ENCODE data around the gene ERG28. TPM values are rescaled to one million over a fixed set of nuclear protein-coding genes. Genes with fewer than 3 reads are reported as not detected.

ERG28 gene
- polyA plus RNA-seq, 2 of the 4 experiments (the other 2 are of a cell fraction) = 18.8 to 23.4 TPM

GRCh38 chr14:75631453-75631831, 29.2 kb downstream of the ERG28 start:
- TF ChIP-seq POLR2A (IDR thresholded peaks at IDR 0.05; ENCODE audit: low read length) = no peak
- TF ChIP-seq PHF8 (IDR thresholded peaks at IDR 0.05; ENCODE audit: borderline replicate concordance, low read depth) = no peak
- TF ChIP-seq ATOH8 (CRISPR knock-in tag; IDR thresholded peaks at IDR 0.05; ENCODE audit: low read depth) = no peak
- TF ChIP-seq, protein P1, sequence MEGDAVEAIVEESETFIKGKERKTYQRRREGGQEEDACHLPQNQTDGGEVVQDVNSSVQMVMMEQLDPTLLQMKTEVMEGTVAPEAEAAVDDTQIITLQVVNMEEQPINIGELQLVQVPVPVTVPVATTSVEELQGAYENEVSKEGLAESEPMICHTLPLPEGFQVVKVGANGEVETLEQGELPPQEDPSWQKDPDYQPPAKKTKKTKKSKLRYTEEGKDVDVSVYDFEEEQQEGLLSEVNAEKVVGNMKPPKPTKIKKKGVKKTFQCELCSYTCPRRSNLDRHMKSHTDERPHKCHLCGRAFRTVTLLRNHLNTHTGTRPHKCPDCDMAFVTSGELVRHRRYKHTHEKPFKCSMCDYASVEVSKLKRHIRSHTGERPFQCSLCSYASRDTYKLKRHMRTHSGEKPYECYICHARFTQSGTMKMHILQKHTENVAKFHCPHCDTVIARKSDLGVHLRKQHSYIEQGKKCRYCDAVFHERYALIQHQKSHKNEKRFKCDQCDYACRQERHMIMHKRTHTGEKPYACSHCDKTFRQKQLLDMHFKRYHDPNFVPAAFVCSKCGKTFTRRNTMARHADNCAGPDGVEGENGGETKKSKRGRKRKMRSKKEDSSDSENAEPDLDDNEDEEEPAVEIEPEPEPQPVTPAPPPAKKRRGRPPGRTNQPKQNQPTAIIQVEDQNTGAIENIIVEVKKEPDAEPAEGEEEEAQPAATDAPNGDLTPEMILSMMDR (IDR thresholded peaks at IDR 0.05) = no peak
- TF ChIP-seq, protein P2, sequence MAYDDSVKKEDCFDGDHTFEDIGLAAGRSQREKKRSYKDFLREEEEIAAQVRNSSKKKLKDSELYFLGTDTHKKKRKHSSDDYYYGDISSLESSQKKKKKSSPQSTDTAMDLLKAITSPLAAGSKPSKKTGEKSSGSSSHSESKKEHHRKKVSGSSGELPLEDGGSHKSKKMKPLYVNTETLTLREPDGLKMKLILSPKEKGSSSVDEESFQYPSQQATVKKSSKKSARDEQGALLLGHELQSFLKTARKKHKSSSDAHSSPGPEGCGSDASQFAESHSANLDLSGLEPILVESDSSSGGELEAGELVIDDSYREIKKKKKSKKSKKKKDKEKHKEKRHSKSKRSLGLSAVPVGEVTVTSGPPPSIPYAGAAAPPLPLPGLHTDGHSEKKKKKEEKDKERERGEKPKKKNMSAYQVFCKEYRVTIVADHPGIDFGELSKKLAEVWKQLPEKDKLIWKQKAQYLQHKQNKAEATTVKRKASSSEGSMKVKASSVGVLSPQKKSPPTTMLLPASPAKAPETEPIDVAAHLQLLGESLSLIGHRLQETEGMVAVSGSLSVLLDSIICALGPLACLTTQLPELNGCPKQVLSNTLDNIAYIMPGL (CRISPR knock-in tag; IDR thresholded peaks at IDR 0.05; ENCODE audit: borderline replicate concordance) = no peak
- no peak for TF ChIP-seq BCL3 (IDR thresholded peaks at IDR 0.05)
- TF ChIP-seq ELK1 (IDR thresholded peaks at IDR 0.05; ENCODE audit: low read depth, low read length) = no peak
- no peak for TF ChIP-seq SMC3 (IDR thresholded peaks at IDR 0.05)
- 74% methylated on average over 5 of the region's 5 CpGs for WGBS (ENCODE audit: missing lambda C conversion rate)
- DNase-seq (ENCODE audit: low read depth in 1 of 2, low spot score in 1 of 2) (no peak), ATAC-seq (no peak), FAIRE-seq (no peak)
- H3K27ac ChIP-seq = no peak overlapping the region
- H3K4me3 ChIP-seq = no peak overlapping the region
- ChIA-PET POLR2A (no interaction called here), CTCF (interaction anchor here (1.0 to 1.9 kb wide), 3 partner anchors 11 to 23 kb away, joined by 3 to 6 read pairs (median 3); no protein-coding TSS in a partner anchor)
- no peak overlapping the region for H3K4me2 ChIP-seq
- no peaks in the 10 kb centered on the region for H3K9me3 ChIP-seq
- no peaks in the 10 kb centered on the region for H3K4me1 ChIP-seq

GRCh38 chr14:75630695-75631452, 29.8 kb downstream of the ERG28 start:
- H3K4me1 ChIP-seq = no peaks in the 10 kb centered on the region
- no peak for ATAC-seq
- WGBS (ENCODE audit: missing lambda C conversion rate) = 83% methylated on average over 6 of the region's 6 CpGs
- no peak for TF ChIP-seq POLR2A (IDR thresholded peaks at IDR 0.05; ENCODE audit: low read length)
- no peak for TF ChIP-seq JUN (IDR thresholded peaks at IDR 0.05)
- TF ChIP-seq ESRRA (IDR thresholded peaks at IDR 0.05; ENCODE audit: borderline replicate concordance, low read length) = no peak
- TF ChIP-seq HOXB5 (CRISPR knock-in tag; IDR thresholded peaks at IDR 0.05) = no peak
- TF ChIP-seq TFCP2L1 (CRISPR knock-in tag; IDR thresholded peaks at IDR 0.05) = no peak
- no peak for TF ChIP-seq HDAC2 (IDR thresholded peaks at IDR 0.05)
- no peak for TF ChIP-seq NPAS2 (CRISPR knock-in tag; IDR thresholded peaks at IDR 0.05; ENCODE audit: borderline replicate concordance)
- no peak for TF ChIP-seq BHLHE40 (IDR thresholded peaks at IDR 0.05; ENCODE audit: low read depth, low read length)
- TF ChIP-seq TP53 (CRISPR knock-in tag; IDR thresholded peaks at IDR 0.05) = no peak
- no peak for TF ChIP-seq MAZ (IDR thresholded peaks at IDR 0.05; ENCODE audit: borderline replicate concordance, low read depth, low read length)
- TF ChIP-seq, protein P1 (IDR thresholded peaks at IDR 0.05) = no peak
- TF ChIP-seq HOXB13 (CRISPR knock-in tag; IDR thresholded peaks at IDR 0.05; ENCODE audit: low read depth) = no peak
- TF ChIP-seq EHMT2 (IDR thresholded peaks at IDR 0.05; ENCODE audit: low read depth) = no peak
- no peak for TF ChIP-seq MYC (IDR thresholded peaks at IDR 0.05; ENCODE audit: borderline replicate concordance, low read length)
- TF ChIP-seq RNF2 (IDR thresholded peaks at IDR 0.05; ENCODE audit: borderline replicate concordance, low read depth) = no peak
- TF ChIP-seq GATA3 (IDR thresholded peaks at IDR 0.05; ENCODE audit: borderline replicate concordance) = no peak
- no peak for TF ChIP-seq SREBF2 (IDR thresholded peaks at IDR 0.05)
- TF ChIP-seq EP300 (IDR thresholded peaks at IDR 0.05) = no peak
- no peak overlapping the region for H3K4me3 ChIP-seq
- no peak for FAIRE-seq
- no peaks in the 10 kb centered on the region for H3K9me3 ChIP-seq
- H3K27ac ChIP-seq = no peak overlapping the region
- ChIA-PET CTCF (interaction anchor here (1.1 to 1.9 kb wide), 2 partner anchors 11 to 23 kb away, joined by 3 to 6 read pairs; no protein-coding TSS in a partner anchor), POLR2A (no interaction called here)
- no peak overlapping the region for H3K4me2 ChIP-seq
- no peak for DNase-seq (ENCODE audit: low read depth in 1 of 2, low spot score in 1 of 2)
